ENCODE results near the gene ANKRD17.

The ANKRD17 gene

DNA sequence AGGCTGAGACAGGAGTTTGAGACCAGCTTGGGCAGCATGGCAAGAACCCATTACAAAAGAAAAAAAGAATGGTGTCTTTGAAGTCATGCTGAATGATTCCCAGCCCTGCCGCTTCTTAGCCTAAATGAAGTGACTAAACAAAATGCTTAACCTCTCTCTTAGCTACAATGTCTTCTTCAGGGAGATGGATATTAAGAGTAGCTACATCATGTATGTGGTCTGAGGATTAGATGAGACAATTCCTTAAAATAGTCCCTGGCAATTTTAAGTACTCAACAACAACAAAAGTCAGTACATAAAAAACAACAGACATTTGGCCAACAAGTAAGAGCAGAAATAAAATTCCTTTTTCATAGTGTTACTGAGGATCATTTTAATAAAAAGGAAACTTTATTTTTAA, 124.8 kb downstream of the ANKRD17 start:
- DNase-seq (ENCODE audit: low read depth in 2 of 3, low spot score in 1 of 3), result no peak

DNA sequence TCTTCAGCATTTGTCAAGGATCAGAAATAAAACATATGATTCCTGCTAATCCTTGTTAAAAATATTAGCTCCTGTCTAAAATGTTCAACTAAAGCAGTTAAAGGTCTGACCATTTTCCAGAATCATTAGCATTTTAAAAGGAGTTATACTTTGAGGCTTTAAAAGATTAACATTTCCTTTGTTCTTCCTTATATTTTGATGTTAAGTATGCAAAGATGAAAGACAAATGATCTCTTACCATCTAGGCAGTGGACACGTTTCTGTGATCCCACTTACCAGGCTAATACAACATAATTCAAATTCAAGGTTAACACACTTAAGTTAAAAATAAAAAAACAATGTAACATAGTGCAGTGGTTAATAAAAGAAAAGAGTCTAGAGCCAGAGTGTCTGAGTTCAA, 127.3 kb downstream of the ANKRD17 start:
- DNase-seq (ENCODE audit: low read depth in 2 of 3, low spot score in 1 of 3), result no peak

DNA sequence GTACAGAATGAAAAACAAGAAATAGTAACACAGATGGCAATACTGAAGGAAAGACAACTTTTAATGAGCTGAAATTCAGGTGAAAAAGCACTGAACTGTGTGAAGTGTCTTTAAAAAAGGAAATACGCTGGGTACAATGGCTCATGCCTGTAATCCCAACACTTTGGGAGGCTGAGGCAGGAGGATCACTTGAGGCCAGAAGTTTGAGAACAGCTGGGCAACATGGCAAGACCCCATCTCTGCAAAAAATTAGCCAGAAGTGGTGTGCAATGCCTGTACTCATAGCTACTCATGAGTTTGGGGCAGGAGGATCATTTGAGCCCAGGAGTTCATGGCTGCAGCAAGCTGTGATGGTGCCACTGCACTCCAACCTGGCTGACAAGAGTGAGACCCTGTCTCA, 129.3 kb downstream of the ANKRD17 start:
- DNase-seq (ENCODE audit: low read depth in 2 of 3, low spot score in 1 of 3), result no peak

DNA sequence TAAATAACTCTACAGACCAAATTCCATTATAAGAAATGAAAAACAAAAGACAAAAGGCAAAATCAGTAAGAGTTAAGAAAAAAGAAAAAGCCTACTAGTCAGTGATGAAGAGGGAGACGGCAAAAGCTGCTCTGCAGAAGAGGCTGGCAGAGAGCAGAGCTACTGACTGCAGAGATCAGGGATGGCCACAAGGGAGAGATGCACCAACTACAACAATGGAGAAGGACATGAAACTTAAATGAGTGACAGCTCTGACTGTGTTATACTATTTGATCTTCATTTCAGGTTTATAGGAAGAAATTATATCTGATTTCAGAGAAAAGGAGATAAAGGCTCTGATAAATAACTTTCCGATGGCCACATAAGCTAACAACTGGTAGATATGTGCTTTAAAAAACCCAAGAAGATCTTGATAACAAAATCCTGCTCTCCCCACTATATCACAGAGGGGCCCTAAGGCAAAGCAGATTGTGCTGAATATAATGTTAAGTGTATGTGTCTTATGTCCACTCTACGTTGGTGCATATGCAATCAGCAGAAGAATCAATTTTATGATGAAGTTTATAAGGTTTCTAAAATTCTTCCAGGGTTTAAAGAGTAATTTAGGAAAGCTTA, 130.7 kb downstream of the ANKRD17 start:
- no peak for DNase-seq (ENCODE audit: low read depth in 2 of 3, low spot score in 1 of 3)

DNA sequence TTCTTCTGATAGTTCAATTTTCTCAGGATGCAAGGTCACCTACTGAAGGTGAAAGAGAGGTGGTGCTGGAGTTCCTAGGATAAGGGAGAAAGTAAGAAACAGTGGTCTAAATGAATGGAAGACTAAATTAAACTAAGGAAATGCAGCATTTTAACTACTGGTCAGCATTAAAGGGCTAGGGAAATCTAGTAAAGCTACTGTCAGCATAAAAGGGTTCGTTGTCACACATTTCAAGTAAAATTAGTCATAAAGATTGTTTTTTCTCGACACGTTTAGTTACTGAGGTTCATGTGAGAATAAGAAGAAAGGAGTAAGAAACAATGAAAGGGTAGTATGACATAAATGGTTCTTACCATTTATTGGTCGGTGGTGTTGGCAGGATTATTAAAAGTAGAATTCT, 149.1 kb downstream of the ANKRD17 start:
- no peak for DNase-seq (ENCODE audit: low read depth in 2 of 3, low spot score in 1 of 3)

DNA sequence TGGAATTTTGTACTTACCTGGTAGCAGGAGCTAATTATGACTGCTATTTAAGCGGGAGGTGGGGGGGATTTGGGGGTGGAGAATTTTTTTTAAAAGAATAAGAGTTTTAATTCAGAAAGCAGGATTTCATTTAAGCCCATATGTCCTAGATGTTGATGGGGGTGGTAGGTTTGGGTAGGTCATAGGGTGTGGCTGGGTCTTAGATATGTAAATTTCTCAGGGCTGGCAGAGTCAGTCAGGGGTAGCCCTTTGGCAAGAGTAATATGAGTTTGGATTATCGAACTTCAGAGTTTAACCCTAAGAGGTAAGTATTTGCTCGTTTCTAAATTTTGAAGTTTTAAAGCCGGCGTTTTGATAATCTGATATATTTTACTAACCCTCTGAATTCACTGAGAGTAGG, 153.9 kb downstream of the ANKRD17 start:
- DNase-seq (ENCODE audit: low read depth in 2 of 3, low spot score in 1 of 3), result no peak

DNA sequence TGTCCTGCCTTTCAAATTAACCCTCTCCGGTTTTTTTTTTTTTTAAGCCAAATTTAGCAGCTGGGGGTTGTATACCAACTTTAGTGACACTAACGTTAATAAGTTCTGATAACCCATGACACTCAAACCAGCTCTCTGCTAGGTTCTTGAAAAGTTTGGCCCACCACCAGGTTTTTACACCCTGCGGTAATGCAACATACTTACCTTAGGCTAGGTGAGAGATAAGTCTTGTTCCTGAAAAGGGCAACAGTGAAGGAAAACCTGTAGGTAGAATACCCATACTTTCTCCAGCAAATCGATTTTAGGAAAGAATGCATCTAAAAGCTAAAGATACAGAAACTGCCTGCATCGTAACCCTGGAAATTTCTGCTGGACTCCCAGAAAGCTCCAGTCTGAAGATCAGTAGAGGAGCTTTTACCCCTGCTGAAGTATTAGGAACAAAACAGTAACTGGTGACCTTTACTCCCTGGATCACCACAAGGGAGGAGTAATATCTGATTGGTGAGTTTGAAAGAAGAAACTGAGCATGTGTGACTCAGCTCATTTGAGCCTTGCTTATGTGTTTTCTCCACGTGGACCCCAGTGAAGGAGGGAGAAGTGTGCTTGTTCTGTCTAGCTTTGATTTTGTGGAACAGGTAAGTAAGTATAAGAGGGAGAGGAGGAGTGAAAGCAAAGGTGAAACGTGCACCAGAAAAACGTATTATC, 154.6 kb downstream of the ANKRD17 start:
- DNase-seq (ENCODE audit: low read depth in 2 of 3, low spot score in 1 of 3), result no peak

DNA sequence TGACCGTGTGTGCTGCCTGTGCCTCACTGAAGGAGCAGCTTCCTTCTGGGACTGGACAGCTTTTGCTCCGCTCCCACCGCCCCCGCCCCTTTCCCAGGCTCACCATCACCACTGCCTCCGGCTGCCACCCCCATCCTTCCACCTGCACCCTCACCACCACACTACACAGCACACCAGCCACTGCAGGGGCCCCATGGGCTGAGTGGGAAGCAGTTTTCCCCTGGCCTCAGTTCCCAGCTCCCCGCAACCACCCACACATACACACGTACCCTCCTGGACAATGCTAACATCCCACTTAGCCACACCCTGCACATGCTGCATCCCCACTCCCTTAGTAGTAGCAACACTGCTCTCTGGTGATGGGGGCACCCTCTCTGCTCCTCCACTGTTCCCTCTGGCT, 159.5 kb downstream of the ANKRD17 start:
- DNase-seq (ENCODE audit: low read depth in 2 of 3, low spot score in 1 of 3), result no peak

DNA sequence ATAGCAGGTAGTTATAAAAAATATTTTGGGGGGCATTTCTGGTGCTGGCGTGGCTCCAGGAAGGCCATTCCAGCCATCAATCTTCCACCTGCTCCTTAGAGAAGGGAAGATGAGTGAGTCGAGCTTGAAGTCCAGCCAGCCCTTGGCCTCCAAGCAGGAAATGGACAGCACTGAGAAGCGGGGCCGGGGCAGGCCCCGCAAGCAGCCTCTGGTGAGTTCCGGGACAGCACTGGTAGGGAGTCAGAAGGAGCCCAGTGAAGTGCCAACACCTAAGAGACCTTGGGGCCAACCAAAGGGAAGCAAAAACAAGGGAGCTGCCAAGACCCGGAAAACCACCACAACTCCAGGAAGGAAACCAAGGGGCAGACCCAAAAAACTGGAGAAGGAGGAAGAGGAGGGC, 159.9 kb downstream of the ANKRD17 start:
- DNase-seq (ENCODE audit: low read depth in 2 of 3, low spot score in 1 of 3), result no peak

DNA sequence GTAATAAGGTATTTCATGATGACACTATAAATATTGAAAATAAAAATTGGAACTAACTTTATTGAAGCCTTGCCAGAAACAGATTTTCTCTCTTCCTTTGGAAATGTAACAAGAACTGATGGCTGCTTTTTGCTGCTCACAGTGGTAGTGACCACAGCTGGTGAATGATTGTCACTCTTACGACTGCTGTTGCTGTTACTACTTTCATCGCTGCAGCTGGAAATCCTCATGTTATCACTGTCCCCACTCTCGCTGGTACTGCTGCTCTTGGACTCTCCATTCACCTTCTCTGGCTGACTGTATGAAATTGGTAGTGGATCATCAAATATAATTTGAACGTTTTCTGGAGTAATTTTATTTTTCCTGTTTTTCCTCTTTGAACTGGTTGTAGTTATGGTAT, 160.6 kb downstream of the ANKRD17 start:
- no peak for DNase-seq (ENCODE audit: low read depth in 2 of 3, low spot score in 1 of 3)

DNA sequence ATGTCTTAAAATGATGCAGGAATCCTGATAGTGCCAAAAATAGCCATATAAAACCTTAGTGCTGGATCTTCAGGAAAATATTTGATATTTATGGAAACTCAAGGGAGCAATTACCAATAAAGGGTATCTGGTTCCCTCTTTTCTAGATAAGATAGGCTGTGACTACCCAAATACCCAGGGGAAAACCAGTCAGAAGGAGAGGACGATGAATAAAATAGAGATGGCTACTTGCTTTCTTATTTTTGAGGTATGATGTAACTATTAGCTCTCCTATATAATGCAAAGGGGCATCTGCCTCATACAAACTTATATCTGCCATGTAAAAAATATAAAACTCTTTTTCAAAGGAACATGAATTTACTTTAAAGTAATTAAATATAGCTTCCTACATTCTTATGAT, 165.7 kb downstream of the ANKRD17 start:
- no peak for DNase-seq (ENCODE audit: low read depth in 2 of 3, low spot score in 1 of 3)

DNA sequence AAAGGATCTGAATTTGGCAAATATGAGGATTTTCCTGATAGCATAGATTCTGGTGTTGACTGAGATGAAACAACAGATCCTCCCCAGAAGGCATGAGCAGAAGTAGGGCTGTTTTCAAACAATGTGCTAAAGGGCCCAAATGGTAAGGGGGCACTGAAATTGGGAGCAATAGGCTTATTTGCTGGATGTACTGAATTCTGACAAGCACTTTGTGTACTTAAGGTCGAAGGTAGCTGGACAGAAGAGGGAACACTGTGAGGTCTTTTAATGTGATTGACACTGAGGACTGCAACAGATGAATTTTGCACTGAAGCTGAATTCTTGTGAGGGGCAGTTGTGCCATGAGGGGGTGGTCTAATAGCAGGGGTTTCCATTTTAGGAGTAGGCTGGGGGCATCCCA, 167.9 kb downstream of the ANKRD17 start:
- DNase-seq (ENCODE audit: low read depth in 2 of 3, low spot score in 1 of 3), result no peak

DNA sequence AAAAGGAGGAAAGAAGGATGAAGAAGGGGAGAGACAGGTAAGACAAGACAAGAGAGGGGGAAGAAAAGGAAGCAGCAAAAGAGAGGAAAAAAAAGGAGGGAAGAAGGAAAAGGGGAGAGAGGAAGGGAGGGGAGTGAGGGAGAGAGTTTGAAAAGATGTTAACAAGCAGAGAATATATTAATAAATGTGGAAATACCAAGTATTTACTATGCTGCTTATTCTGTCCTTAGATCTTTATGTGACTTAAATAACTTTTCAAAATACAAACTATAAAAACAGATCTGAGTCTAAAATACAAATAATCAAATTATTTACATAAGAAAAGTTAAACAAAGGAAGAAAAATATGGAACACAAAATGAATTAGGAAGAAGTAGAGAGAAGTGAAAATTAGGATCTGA, 170.7 kb downstream of the ANKRD17 start:
- DNase-seq (ENCODE audit: low read depth in 2 of 3, low spot score in 1 of 3), result no peak

DNA sequence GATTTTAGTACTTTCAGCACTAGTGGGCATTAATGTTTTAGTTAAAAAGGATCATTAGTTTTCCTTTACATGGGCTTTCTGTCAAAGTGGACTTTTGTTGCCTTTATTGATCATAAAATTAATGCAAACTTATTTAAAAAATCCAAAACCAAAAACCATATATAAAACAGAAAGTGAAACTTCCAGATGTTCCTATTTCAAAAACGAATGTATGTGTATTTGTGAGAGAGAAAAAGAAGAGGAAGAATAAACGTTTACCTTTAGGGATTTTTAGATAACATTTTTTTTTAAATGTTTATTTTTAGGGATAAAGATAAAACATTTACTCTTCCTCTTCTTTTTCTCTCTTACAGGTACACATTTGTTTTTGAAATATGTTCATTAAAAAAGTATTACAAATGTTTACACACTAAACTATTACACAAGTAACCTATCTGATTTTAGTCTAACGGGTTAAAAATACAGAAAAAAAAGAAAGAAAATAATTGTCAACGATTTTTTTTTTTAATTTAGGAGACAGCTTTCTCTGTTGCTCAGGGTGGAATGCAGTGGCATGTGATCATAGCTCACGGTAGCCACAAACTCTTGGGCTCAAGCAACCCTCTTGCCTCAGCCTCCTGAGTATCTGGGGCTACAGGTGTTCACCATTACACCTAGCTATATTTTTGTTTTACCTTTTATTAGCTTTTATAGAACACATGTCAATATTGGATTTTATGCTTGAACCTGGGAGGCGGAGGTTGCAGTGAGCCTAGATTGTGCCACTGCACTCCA, 172.3 kb downstream of the ANKRD17 start:
- no peak for DNase-seq (ENCODE audit: low read depth in 2 of 3, low spot score in 1 of 3)

DNA sequence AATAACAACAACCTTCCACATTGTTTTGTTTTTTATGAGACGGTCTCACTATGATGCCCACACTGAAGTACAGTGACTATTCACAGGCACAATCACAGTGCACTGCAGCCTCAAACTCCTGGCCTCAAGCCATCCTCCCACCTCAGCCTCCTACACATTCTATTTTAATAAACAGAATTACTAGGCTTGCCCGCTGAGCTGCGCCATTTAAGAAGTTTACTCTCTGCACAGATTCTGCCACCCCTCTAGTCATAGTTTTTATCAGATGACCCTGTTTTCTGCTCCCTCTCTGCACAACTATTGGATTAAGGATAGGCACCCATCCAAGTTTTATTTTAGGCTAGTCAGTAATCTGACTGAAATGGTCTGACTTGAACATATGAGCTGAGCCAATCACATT, 177.8 kb downstream of the ANKRD17 start:
- no peak for DNase-seq (ENCODE audit: low read depth in 2 of 3, low spot score in 1 of 3)

DNA sequence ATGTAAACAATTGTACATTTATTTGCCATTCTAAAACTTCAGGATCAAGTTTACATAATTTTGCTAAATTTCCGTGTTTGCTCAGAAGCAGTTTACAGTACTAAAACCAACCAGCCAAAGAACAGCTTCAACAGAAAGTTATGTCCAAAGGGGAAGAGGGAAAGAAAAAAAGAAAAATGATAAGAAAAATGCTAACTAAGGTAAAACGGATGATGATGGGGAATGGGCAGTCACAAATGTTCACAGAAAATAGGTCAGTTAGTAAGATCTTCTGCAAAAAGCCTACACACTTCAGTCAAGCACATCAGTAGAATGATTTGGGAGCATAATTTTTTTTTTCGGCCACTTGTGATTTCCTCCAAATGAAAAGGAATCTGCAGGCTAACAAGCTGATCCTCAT, 182.8 kb downstream of the ANKRD17 start:
- no peak for DNase-seq (ENCODE audit: low read depth in 2 of 3, low spot score in 1 of 3)

DNA sequence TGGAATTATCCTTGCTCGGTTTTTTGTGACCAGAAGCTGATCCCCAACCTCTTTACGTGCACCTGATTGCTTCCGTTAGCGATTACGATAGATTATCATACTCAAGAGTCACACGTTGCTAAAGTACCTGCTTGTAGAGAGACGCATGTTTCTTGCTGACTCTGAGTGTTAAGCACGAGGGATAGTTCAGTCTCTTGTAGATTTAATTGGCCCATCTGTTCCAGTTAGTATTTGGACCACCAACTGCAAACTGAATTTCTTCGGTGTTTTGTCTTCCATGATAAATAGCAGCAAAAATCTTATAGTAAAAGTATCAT, 188.6 kb downstream of the ANKRD17 start:
- no peak for DNase-seq (ENCODE audit: low read depth in 2 of 3, low spot score in 1 of 3)

DNA sequence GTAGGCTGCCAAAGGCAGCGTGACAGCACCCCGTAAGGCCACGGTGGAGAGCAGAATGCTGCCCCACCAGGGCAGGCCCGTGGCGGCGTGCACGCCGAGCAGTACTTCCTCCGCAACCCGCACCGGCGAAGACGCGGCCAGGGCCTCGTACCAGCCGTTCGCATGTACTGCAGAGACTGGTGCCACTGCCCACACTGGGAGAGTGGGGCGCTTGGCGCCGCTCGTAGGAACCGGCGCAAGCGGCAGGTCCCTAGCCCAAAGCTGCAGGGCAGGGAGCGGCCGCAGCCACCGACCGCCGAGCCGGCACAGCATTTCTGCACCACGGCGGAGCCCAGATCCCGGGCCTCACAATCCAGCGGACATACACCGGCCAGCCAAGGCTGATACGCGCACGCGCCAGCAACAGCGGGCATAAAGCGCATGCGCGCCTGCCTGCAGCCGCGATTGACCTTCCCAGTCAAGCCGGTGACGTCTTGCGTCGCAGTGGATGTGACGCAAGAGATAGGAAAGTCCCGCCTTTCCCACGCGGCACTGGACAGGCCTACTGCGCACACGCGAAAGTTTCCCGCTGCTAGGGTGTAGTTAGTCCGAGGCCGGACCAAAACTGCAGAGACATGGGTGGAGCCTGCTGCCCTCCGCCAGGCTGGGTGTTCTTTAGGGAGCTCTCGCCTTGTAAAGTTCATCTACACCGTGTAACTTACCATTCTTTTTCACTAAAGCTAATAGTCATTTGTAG, 189.1 kb downstream of the ANKRD17 start, which contains the start of gene COX18:
Gene COX18, minus strand, starts transcription at position 379 of the 736 bp plus-strand sequence. Its CDS starts 67 bp downstream, at position 312.
- peak; percentile 89 to 93 (median 92) for DNase-seq (ENCODE audit: low read depth in 2 of 3, low spot score in 1 of 3)

DNA sequence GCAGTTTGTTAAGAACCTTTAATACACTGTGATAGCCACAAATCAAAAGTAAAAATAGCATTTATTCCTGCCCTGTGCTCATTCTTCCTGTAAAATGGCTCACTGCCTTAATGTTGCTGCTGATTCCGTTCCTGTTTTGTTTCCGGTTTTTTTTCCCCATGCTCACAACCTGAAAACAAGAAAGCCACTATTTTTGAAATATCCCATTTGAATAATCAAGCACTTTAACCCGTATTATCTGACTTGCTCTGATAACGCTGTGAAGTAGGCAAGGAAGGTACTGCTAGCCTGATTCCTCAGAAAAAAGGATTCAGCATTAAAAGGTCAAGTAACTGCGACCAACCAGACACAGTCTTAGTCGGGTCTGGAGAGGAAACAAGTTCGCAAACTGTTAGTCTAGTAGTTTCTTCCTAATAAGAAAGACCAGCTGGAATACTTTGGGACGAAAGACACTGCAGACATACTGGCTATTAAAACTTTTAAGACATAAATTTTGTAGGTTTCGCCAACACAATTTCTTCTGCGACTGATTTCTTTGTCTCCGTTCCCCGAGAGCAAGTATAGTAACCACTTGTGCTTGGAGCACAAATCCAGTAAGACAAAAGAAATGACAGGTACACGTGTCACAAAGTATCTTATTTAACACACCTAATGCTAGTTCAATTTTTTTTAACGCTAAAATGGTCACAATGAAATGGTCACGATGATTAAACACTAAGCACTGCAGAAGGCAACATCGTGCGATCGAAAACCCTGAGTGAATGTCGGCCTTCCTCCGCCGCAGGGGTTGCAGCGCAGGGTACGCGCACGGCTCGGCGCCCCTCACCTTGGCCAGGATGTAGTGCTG, 189.9 kb downstream of the ANKRD17 start:
- peak in 1 of 3 donors; percentile 26 for DNase-seq (ENCODE audit: low read depth in 2 of 3, low spot score in 1 of 3)

DNA sequence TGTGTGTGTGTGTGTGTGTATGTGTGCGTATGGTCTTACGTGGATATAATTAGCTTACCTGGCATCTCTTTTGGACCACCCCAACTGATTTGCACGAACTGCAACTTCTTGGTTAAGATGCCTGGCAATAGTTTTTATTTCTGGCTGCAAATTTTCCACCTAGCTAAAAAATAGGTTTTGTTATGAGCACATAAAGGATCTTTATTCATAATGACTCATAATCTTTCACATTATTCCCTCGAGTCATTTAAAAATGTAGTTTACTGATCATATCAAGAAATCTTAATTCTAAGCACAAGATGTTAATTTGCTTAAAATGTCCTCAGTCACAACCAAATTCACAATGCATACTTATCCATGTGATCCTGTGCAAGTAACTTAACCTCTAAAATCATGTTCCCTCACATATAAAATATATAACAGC, 190.6 kb downstream of the ANKRD17 start:
- DNase-seq (ENCODE audit: low read depth in 2 of 3, low spot score in 1 of 3), result peak in 1 of 3 donors; percentile 25

DNA sequence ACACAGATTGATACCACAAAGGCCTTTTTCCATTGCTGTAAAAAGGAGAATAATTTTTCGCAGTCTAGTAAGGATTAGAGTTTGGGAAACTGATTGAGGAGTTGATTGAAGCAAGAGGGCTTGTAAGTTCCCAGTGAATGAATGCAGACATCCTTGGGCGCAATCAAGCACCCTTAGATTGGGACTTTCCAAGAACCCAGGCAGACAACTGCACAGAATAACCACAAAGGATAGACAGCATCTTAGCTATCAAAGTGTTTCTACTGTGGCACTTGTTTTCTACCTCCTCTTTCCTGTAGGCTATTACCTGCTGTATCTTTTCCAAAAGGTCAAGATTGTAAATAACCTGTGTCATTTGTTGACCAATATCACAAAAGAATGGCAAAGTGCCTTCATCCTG, 191.7 kb downstream of the ANKRD17 start:
- no peak for DNase-seq (ENCODE audit: low read depth in 2 of 3, low spot score in 1 of 3)
